ENCODE data around the gene FAM168B.

FAM168B gene

DNA sequence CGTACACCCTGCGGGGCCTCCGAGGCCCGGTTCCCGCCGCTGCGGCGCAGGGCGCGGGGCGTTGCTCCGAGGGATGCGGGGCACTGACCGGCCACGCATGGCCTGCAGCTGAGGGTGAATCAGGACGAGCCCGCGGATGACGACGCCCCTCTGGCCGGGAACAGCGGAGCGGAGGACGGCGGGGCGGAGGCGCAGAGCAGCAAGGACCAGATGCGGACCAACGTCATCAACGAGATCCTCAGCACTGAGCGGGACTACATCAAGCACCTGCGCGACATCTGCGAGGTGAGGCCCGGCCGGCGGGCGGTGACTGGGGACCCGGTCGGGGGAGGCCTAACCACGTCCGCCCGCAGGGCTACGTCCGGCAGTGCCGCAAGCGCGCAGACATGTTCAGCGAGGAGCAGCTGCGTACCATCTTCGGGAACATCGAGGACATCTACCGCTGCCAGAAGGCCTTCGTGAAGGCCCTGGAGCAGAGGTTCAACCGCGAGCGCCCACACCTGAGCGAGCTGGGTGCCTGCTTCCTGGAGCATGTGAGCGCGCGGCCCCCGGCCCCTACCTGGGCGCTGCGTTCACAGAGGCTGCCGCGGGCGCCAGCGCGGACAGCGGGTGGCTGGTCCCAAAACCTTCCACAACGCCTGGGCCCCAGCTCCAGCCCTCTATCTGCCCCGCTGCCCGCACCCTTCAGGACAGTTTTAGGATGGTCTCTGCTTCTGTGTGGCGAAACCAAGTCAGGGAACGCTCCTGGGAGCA is 53.2 kb downstream of the FAM168B start:
- DNase-seq (ENCODE audit: low read depth), result no peak

DNA sequence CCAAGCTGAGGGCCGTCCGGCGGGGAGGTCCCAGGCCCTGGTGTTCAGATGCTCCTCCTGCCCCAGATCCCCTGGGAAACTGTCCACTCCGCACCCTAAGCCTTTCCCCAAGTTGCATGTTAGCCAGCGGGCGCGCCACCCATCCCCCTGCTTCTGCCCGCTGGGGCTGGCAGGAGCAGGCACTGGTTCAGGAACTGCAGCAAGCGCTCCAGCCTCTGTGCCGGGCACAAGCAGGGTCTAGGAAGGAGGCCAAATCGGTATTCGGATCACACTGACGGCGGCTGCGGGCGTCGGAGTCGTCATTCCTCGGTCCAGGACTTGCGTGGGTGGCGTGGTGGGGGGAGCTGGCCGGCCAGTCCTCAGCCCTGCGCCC is 53.7 kb downstream of the FAM168B start:
- DNase-seq (ENCODE audit: low read depth), result no peak

DNA sequence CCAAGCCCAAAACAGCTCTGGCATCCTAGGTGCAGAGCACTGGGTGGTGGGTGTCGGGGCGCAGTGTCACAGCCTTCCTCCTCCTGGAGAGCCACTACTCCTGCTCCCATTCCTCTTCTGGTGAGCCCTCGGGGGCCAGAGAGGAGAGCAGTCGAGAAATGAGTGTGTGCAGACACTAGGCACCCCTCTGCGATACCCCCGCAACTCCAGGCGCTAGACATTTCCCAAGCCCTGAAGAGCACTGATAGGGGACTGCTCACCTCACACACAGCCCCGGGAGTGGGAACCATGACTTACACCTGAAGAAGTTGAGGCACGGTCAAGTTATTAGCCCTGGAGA is 54.2 kb downstream of the FAM168B start:
- DNase-seq (ENCODE audit: low read depth), result no peak

GRCh38 chr2:131038258-131039100 is 54.8 kb downstream of the FAM168B start:
- no peak for DNase-seq (ENCODE audit: low read depth)

- no peak for DNase-seq (ENCODE audit: low read depth)
Measured at GRCh38 chr2:131037398-131038257, 55.6 kb downstream of the FAM168B start.

GRCh38 chr2:131036696-131037397 is 56.4 kb downstream of the FAM168B start:
- no peak for DNase-seq (ENCODE audit: low read depth)

DNA sequence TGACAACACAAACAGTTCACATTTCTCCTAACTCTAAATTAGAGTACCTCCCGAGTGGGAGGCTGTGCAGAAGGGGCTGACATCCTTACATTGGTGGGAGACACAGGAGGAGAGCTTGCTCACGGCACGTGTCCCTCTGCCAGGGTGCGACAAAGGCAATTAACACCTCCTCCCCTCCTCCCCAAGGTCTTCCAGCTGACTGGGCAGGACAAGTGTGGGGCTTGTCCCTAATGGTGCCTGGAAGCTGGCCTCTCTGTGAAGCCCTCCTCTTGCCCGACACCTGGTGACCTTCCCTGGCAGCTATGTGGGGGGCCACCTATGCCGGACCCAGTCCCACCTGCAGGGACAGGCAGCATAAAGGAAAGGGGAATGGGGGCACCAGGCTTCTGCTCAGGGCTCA is 57.0 kb downstream of the FAM168B start:
- no peak for DNase-seq (ENCODE audit: low read depth)

- no peak for DNase-seq (ENCODE audit: low read depth)
Measured at GRCh38 chr2:131035826-131036231, 57.4 kb downstream of the FAM168B start.

DNA sequence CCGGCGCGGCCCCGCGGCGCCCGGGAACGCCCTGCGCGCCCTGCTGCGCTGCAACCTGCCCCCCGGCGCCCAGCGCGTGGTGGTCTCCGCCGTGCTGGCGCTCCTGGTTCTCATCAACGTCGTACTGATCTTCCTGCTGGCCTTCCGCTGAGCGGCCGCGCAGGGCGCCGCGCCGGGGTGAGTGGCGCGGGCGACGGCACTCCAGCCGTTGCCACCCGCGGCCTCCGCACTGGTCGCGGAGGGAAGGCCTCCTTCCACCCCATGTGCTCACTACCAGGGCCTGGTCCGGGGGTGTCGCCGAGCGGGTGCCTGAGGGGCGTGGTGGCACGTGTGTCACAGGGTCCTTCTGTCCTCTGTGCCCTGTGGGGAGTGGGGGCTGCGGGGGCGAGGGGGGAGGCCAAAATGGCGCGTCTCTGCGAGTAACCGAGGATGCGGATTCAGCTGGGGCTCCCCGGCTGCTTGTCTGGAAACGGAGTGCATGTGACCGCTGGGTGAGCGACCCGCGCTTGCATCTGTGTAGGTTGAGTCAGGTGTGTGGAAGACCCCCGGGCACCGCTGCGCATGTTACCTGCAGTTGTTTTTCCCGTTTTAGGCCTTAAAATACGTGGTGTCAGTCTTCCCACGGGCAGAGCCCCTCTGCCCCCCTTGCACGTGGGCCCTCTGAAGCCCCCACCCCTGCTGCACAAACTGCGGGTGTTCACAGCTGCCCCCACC is 58.0 kb downstream of the FAM168B start:
- no peak for DNase-seq (ENCODE audit: low read depth)

DNA sequence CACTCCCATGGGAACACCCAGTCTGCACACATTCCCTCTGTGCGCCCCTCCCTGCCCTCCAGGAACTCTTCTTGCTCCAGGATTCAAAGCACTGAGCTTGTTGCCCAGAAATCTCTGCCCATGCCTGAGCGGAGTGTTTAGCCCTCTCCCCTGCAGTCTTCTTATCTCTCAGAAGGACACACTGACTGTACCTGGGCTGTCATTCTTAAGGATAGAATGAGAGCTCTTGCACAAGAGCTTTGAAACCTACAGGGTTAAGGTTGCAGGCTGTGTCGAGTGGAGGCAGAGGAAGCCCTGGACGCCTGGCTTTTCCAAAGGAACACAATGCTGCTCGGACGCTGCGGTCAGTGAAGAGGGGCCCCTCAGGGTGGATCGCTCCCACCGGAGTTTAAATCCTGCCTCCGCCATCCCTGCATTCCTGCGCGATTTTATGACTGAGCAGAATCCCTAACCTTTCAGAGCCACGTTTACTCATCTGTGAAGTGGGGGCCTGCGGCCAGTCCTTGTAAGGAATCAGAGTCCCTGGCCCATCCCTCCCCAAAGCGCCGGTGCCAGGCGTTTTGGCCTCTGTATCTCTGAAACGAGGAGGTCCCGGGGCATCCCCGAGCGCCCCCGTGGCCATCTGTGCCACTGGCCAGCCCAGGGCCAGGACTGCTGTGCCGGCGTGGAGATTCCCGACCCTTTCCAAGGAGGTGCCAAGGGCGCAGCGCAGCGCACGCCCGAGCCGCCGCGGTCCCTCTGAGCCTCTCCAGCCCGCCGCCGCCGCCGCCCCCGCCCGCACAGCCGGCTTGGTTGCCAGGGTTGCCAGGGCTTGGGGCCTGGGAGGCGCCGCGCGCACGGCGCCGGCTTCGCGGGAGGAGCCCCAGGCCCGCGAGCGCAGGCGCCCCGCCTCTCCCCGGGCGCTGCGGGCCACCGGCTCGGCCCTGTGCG is 58.9 kb downstream of the FAM168B start:
- no peak for DNase-seq (ENCODE audit: low read depth)

DNA sequence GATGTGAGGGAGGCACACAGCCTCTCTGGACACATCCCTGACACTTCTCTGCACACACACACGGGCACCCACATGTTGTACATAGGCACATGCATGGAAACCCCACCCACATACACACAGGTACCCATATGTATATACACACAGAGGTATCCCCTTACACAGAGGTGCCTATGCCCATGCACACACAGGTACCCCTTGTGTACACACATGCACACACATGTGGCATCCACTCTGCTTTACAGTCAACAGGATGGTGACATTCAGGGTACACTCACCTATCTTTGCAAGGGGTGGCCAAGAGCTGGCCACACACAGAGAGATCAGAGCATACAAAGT is 59.5 kb downstream of the FAM168B start:
- DNase-seq (ENCODE audit: low read depth), result no peak

DNA sequence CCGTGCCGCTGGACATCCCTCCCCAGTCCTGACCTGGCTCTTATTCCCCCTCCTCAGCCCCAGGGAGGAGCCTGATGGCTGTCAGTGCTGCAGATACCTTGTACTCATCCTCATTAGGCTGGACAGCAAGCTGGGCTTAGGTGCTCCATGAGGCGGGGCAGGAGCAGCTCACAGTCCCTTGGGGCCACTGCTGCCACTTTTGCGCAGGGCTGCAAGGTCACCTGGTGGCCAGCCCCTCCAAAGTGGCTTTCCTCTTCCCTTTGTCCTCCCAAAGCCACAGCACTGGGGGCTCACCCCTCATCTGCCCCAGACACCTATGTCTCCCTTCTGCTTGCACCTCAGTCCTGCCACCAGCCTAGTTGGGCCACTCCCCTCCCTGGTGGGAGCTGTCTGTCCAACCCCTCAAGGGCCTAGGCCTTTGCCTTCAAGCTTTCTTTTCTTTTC is 60.8 kb downstream of the FAM168B start:
- DNase-seq (ENCODE audit: low read depth), result no peak

DNA sequence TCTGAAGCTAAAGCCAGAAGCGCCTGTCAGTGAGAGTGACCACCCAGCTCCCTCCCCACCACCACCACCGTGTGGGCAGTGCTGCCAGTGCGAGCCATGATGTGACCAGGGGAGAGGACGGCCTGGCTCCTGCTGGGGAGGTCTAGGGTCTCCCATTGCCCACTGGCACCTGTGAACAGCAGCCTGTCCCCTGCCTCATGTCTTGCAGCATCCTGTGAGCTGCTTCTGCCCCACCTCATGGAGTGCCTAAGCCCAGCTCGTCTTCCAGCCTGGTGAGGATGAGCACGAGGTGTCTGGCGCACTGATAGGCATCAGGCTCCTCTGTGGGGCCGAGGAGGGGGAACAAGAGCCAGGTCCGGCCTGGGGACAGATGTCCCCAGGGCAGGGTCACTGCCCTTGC is 61.4 kb downstream of the FAM168B start:
- DNase-seq (ENCODE audit: low read depth), result no peak

- DNase-seq (ENCODE audit: low read depth), result no peak
Measured at GRCh38 chr2:131031431-131031841, 61.8 kb downstream of the FAM168B start.

- no peak for DNase-seq (ENCODE audit: low read depth)
Measured at GRCh38 chr2:131030478-131030971, 62.7 kb downstream of the FAM168B start.

GRCh38 chr2:131029812-131030211 is 63.4 kb downstream of the FAM168B start:
- DNase-seq (ENCODE audit: low read depth), result no peak

GRCh38 chr2:131027566-131028528 is 65.4 kb downstream of the FAM168B start:
- DNase-seq (ENCODE audit: low read depth), result no peak

- DNase-seq (ENCODE audit: low read depth), result no peak
Measured at GRCh38 chr2:131026919-131027318, 66.3 kb downstream of the FAM168B start.

DNA sequence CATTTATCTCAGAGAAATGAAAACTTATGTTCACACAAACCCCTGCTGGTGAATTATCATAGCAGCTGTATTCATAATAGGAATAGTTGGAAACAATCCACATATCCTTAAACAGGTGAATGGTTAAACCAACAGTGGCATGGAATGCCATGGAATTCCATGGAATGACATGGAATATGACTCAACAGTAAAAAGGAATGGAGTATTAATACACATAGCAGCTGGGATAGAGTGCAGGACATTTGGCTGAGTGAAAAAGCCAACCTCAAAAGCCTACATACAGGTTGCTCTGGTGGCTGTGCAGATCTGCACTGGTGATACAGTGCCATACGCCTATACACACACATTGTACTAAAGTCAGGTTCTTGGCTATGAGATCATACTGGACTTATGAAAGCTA is 69.5 kb downstream of the FAM168B start:
- DNase-seq (ENCODE audit: low read depth), result no peak

All from fibroblast of gingiva (primary cell).